Neural progenitor cell (in vitro differentiated cells): ENCODE results near the gene CYP2C18. TPM values are rescaled to one million over a fixed set of nuclear protein-coding genes. Genes with fewer than 3 reads are reported as not detected.

Source experiments
- DNase-seq: peaks from one replicate; pipeline ENCODE4 v3.0.0-alpha.2; 2016; ENCODE audit warnings: low spot score
- H2AFZ ChIP-seq: fragments of 200-600 bp; sonication (generic); replicated peaks from 2 replicates; pipeline ENCODE4 v1.6.1; 2016; ENCODE audit warnings: antibody characterized with exemption
- H3F3A ChIP-seq: fragments of 200-600 bp; sonication (generic); 2 replicates; pipeline ENCODE4 v1.6.1; 2016; ENCODE audit warnings: antibody characterized with exemption, low read depth
- H3K27ac ChIP-seq: fragments of 200-600 bp; sonication (generic); 2 replicates; pipeline ENCODE4 v1.5.1; 2016; ENCODE audit warnings: mild to moderate bottlenecking
- H3K27me3 ChIP-seq: fragments of 200-600 bp; sonication (generic); 2 replicates; pipeline ENCODE4 v1.6.1; 2016; ENCODE audit warnings: mild to moderate bottlenecking, moderate library complexity
- H3K36me3 ChIP-seq: fragments of 200-600 bp; sonication (generic); 2 replicates; pipeline ENCODE4 v1.5.1; 2016
- H3K4me1 ChIP-seq: fragments of 200-600 bp; sonication (generic); 2 replicates; pipeline ENCODE4 v1.6.1; 2016; ENCODE audit warnings: mixed run types
- H3K4me2 ChIP-seq: fragments of 200-600 bp; sonication (generic); 2 replicates; pipeline ENCODE4 v1.6.1; 2016
- H3K4me3 ChIP-seq: fragments of 200-600 bp; sonication (generic); 2 replicates; pipeline ENCODE4 v1.5.1; 2016
- H3K79me2 ChIP-seq: fragments of 200-600 bp; sonication (generic); 2 replicates; pipeline ENCODE4 v1.6.1; 2016; ENCODE audit warnings: low read depth
- H3K9ac ChIP-seq: fragments of 200-600 bp; sonication (generic); 2 replicates; pipeline ENCODE4 v1.6.1; 2016
- H3K9me3 ChIP-seq: fragments of 200-600 bp; sonication (generic); 2 replicates; pipeline ENCODE4 v1.5.1; 2016; ENCODE audit warnings: low read depth
- H4K20me1 ChIP-seq: fragments of 200-600 bp; sonication (generic); 2 replicates; pipeline ENCODE4 v1.6.1; 2016; ENCODE audit warnings: low read depth
- H3K27ac Mint-ChIP-seq: 3 replicates; pipeline ENCODE4 v1.8.0; 2021; ENCODE audit warnings: mixed read lengths
- H3K27me3 Mint-ChIP-seq: 2 replicates; pipeline ENCODE4 v1.8.0; 2022; ENCODE audit warnings: low read depth, mild to moderate bottlenecking, inconsistent platforms, moderate library complexity, mixed read lengths; ENCODE audit not compliant: insufficient read depth
- H3K36me3 Mint-ChIP-seq: 3 replicates; pipeline ENCODE4 v1.8.0; 2021; ENCODE audit warnings: mixed read lengths
- H3K4me1 Mint-ChIP-seq: 3 replicates; pipeline ENCODE4 v1.8.0; 2021; ENCODE audit warnings: mixed read lengths
- H3K4me3 Mint-ChIP-seq: 3 replicates; pipeline ENCODE4 v1.8.0; 2021; ENCODE audit warnings: mild to moderate bottlenecking, moderate library complexity, mixed read lengths
- H3K9me3 Mint-ChIP-seq: 3 replicates; pipeline ENCODE4 v1.8.0; 2020; ENCODE audit warnings: mixed read lengths
- CTCF ChIP-seq: fragments of 200-600 bp; sonication (generic); IDR thresholded peaks from 2 replicates; pipeline ENCODE4 v1.5.1; 2017; ENCODE audit warnings: antibody characterized with exemption, mild to moderate bottlenecking
- EZH2 ChIP-seq: fragments of 200-600 bp; sonication (generic); IDR thresholded peaks from 2 replicates; pipeline ENCODE4 v1.6.1; 2017; ENCODE audit warnings: antibody characterized with exemption, mild to moderate bottlenecking, moderate library complexity
- EZH2phosphoT487 ChIP-seq: fragments of 200-600 bp; sonication (generic); IDR thresholded peaks from 2 replicates; pipeline ENCODE4 v1.6.1; 2017; ENCODE audit warnings: antibody characterized with exemption
- total RNA-seq: library from RNA; depleted of rRNA; stranded (reverse); fragments of >200 nt; gene quantifications from 2 replicates; pipeline ENCODE4 v1.2.3, GENCODE V29; 2015; ENCODE audit warnings: low replicate concordance

CYP2C18 gene
- total RNA-seq, 1 donor from 2014 or later: not detected

- no peak overlapping the region for H3K4me2 ChIP-seq
- no peak overlapping the region for H3K9ac ChIP-seq
- no peak overlapping the region for H3K27ac Mint-ChIP-seq
- no peaks in the 10 kb centered on the region for H3K9me3 Mint-ChIP-seq
- no peak overlapping the region for H2AFZ ChIP-seq
- peaks cover 12% of the 10 kb centered on the region for H3K4me1 ChIP-seq
- no peaks in the 10 kb centered on the region for H3K36me3 ChIP-seq
- H3K27me3 ChIP-seq: no peaks in the 10 kb centered on the region
- no peak for DNase-seq
- H3K36me3 Mint-ChIP-seq: no peaks in the 10 kb centered on the region
- no peak overlapping the region for H3K4me3 Mint-ChIP-seq
- no peaks in the 10 kb centered on the region for H4K20me1 ChIP-seq
- H3K4me1 Mint-ChIP-seq: no peaks in the 10 kb centered on the region
- TF ChIP-seq CTCF: no peak
- no peak for TF ChIP-seq EZH2phosphoT487
- TF ChIP-seq EZH2: no peak
- no peaks in the 10 kb centered on the region for H3F3A ChIP-seq
- no peak overlapping the region for H3K4me3 ChIP-seq
- no peak overlapping the region for H3K27ac ChIP-seq
- H3K9me3 ChIP-seq: no peaks in the 10 kb centered on the region
- H3K79me2 ChIP-seq: no peaks in the 10 kb centered on the region
- H3K27me3 Mint-ChIP-seq: no peaks in the 10 kb centered on the region
Measured at GRCh38 chr10:94666391-94667102, 17.0 kb upstream of the CYP2C18 start.

GRCh38 chr10:94673614-94674321 is 9.8 kb upstream of the CYP2C18 start:
- Histone ChIP-seq H3K27me3 (no peaks in the 10 kb centered on the region), H2AFZ (no peak overlapping the region), H4K20me1 (no peaks in the 10 kb centered on the region), H3K27ac (no peak overlapping the region), H3K9ac (no peak overlapping the region), H3F3A (no peaks in the 10 kb centered on the region), H3K4me2 (no peak overlapping the region), H3K36me3 (no peaks in the 10 kb centered on the region), H3K4me3 (no peak overlapping the region), H3K4me1 (peaks cover 3% of the 10 kb centered on the region), H3K79me2 (no peaks in the 10 kb centered on the region), H3K9me3 (no peaks in the 10 kb centered on the region)
- Mint-ChIP-seq H3K4me1 (peaks cover 3% of the 10 kb centered on the region), H3K36me3 (no peaks in the 10 kb centered on the region), H3K27me3 (no peaks in the 10 kb centered on the region), H3K9me3 (no peaks in the 10 kb centered on the region), H3K4me3 (no peak overlapping the region), H3K27ac (no peak overlapping the region)
- no peak for DNase-seq
- no peak for TF ChIP-seq EZH2
- TF ChIP-seq EZH2phosphoT487: no peak
- no peak for TF ChIP-seq CTCF

- no peak overlapping the region for H3K4me3 Mint-ChIP-seq
- TF ChIP-seq EZH2phosphoT487: no peak
- no peak for TF ChIP-seq CTCF
- no peak for TF ChIP-seq EZH2
- no peak overlapping the region for H3K27ac Mint-ChIP-seq
- H3K27me3 Mint-ChIP-seq: no peaks in the 10 kb centered on the region
- no peak overlapping the region for H3K9ac ChIP-seq
- no peaks in the 10 kb centered on the region for H3K36me3 Mint-ChIP-seq
- no peak overlapping the region for H3K4me2 ChIP-seq
- no peaks in the 10 kb centered on the region for H3K9me3 ChIP-seq
- H3K27ac ChIP-seq: no peak overlapping the region
- no peaks in the 10 kb centered on the region for H4K20me1 ChIP-seq
- no peaks in the 10 kb centered on the region for H3K79me2 ChIP-seq
- H3F3A ChIP-seq: no peaks in the 10 kb centered on the region
- H2AFZ ChIP-seq: no peak overlapping the region
- no peak overlapping the region for H3K4me3 ChIP-seq
- peaks cover 3% of the 10 kb centered on the region for H3K4me1 ChIP-seq
- DNase-seq: no peak
- no peaks in the 10 kb centered on the region for H3K36me3 ChIP-seq
- no peaks in the 10 kb centered on the region for H3K9me3 Mint-ChIP-seq
- no peaks in the 10 kb centered on the region for H3K27me3 ChIP-seq
- peaks cover 3% of the 10 kb centered on the region for H3K4me1 Mint-ChIP-seq
Measured at GRCh38 chr10:94676496-94676895, 7.0 kb upstream of the CYP2C18 start.
